ENCODE data around the gene ABHD14A. TPM values are rescaled to one million over a fixed set of nuclear protein-coding genes. Genes with fewer than 3 reads are reported as not detected.

ABHD14A gene
- total RNA-seq, 1 donor from 2014 or later: 11.8 TPM

DNA sequence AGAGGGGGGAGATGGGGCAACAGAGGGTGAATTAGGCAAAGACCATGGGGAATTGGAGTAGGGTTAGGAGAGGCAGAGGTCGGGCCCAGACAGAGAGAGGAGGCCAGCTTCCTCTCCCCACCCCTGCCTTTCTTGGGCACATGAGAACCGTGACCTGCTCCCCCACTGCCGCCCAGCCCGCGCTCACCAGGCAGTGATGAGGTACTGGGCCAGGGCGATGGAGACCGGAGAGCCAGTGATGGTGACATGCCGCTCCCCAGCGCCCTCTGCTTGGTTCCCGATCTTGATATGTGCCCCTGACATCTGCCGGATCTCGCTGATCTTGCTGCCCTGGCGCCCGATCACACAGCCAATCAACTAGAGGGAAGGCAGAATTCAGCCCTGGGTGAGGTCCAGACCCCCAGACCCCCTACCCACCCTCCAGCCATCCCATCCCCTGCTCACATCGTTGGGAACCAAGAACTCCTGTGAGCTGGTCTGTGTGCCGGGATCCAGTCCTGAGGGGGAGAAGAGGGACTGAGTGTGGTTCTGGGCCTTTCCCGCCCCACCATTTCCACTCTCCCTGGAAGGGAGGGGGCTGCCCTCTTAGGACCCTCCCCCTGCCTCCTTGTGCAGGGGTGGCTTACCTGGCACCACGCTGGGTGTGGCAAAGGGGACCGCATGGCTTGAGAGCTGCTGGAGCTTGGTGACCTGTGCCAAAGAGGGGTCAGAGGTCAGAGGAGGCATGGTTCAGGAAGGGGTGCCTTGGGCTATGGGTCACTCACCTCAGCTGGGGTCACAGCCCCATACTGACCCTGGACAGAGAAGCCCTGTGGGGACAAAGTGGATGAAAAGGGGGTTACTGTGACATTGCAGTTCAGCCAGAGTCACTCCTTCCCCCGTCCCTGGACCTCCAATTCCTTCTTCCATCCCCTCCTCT is 16.0 kb upstream of the ABHD14A start:
- H3K36me3 ChIP-seq (ENCODE audit: insufficient read depth, low read length): peaks cover 4% of the 10 kb centered on the region
- no peak for FAIRE-seq
- H3K9me3 Mint-ChIP-seq (ENCODE audit: unreplicated experiment): peaks cover 1% of the 10 kb centered on the region
- no peak for DNase-seq (ENCODE audit: low read depth)
- peaks cover 7% of the 10 kb centered on the region for H3K27me3 ChIP-seq (ENCODE audit: insufficient read depth, low read length)
- H3K9ac ChIP-seq (ENCODE audit: low read length): no peak overlapping the region
- H2AFZ ChIP-seq (ENCODE audit: low read depth, low read length): no peak overlapping the region
- peaks cover 30% of the 10 kb centered on the region for H3K36me3 Mint-ChIP-seq (ENCODE audit: low read depth, unreplicated experiment)
- peaks cover 10% of the 10 kb centered on the region for H3K79me2 ChIP-seq (ENCODE audit: insufficient read depth, low read length)
- H3K9me3 ChIP-seq (ENCODE audit: insufficient read depth, low read depth, low read length): no peaks in the 10 kb centered on the region
- H3K4me2 ChIP-seq (ENCODE audit: low read length): no peak overlapping the region
- no peaks in the 10 kb centered on the region for H3K4me1 Mint-ChIP-seq (ENCODE audit: low read depth, unreplicated experiment)
- H3K4me3 Mint-ChIP-seq (ENCODE audit: unreplicated experiment): no peak overlapping the region
- TF ChIP-seq, protein P1, sequence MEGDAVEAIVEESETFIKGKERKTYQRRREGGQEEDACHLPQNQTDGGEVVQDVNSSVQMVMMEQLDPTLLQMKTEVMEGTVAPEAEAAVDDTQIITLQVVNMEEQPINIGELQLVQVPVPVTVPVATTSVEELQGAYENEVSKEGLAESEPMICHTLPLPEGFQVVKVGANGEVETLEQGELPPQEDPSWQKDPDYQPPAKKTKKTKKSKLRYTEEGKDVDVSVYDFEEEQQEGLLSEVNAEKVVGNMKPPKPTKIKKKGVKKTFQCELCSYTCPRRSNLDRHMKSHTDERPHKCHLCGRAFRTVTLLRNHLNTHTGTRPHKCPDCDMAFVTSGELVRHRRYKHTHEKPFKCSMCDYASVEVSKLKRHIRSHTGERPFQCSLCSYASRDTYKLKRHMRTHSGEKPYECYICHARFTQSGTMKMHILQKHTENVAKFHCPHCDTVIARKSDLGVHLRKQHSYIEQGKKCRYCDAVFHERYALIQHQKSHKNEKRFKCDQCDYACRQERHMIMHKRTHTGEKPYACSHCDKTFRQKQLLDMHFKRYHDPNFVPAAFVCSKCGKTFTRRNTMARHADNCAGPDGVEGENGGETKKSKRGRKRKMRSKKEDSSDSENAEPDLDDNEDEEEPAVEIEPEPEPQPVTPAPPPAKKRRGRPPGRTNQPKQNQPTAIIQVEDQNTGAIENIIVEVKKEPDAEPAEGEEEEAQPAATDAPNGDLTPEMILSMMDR (IDR thresholded peaks at IDR 0.05; ENCODE audit: insufficient read depth, low read depth, low read length): no peak
- TF ChIP-seq EZH2 (IDR thresholded peaks at IDR 0.05; ENCODE audit: insufficient read depth, low read length): no peak
- H4K20me1 ChIP-seq (ENCODE audit: insufficient read depth, low read length): peaks cover 51% of the 10 kb centered on the region
- no peak overlapping the region for H3K4me3 ChIP-seq (ENCODE audit: insufficient read depth, low read depth, low read length)
- peaks cover 3% of the 10 kb centered on the region for H3K4me1 ChIP-seq (ENCODE audit: insufficient read depth, low read length)
- H3K27ac Mint-ChIP-seq (ENCODE audit: unreplicated experiment): no peak overlapping the region
- H3K27ac ChIP-seq (ENCODE audit: low read depth, low read length): no peak overlapping the region
- H3K27me3 Mint-ChIP-seq (ENCODE audit: low read depth, unreplicated experiment): peaks cover 15% of the 10 kb centered on the region

DNA sequence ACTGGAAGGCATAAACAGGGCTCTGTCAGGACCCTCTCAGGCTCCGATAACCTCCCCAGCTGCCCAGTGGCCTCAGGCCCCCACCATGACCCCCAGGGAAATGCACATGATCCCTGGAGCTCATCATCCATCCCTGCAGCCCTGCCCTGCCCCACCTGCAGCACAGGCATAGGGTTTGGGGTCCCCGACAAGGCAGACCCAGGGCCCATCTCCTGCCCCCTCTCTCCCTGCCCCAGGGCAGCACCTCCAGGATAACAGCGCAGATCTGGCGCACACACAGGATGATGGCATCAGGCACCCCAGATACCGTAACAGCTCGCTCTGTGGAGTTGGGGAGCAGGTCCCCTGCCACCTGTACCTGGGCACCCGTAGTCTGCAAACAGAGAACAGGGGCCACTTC is 15.2 kb upstream of the ABHD14A start:
- no peak overlapping the region for H3K4me3 ChIP-seq (ENCODE audit: insufficient read depth, low read depth, low read length)
- H3K9me3 ChIP-seq (ENCODE audit: insufficient read depth, low read depth, low read length): no peaks in the 10 kb centered on the region
- no peaks in the 10 kb centered on the region for H3K4me1 Mint-ChIP-seq (ENCODE audit: low read depth, unreplicated experiment)
- H4K20me1 ChIP-seq (ENCODE audit: insufficient read depth, low read length): peaks cover 58% of the 10 kb centered on the region
- no peak overlapping the region for H2AFZ ChIP-seq (ENCODE audit: low read depth, low read length)
- no peak overlapping the region for H3K4me2 ChIP-seq (ENCODE audit: low read length)
- H3K4me3 Mint-ChIP-seq (ENCODE audit: unreplicated experiment): no peak overlapping the region
- DNase-seq (ENCODE audit: low read depth) (no peak), FAIRE-seq (no peak)
- H3K27ac Mint-ChIP-seq (ENCODE audit: unreplicated experiment): no peak overlapping the region
- TF ChIP-seq, protein P1 (IDR thresholded peaks at IDR 0.05; ENCODE audit: insufficient read depth, low read depth, low read length): no peak
- no peak for TF ChIP-seq EZH2 (IDR thresholded peaks at IDR 0.05; ENCODE audit: insufficient read depth, low read length)
- peaks cover 6% of the 10 kb centered on the region for H3K27me3 ChIP-seq (ENCODE audit: insufficient read depth, low read length)
- no peak overlapping the region for H3K9ac ChIP-seq (ENCODE audit: low read length)
- H3K27me3 Mint-ChIP-seq (ENCODE audit: low read depth, unreplicated experiment): peaks cover 8% of the 10 kb centered on the region
- peaks cover 17% of the 10 kb centered on the region for H3K79me2 ChIP-seq (ENCODE audit: insufficient read depth, low read length)
- H3K36me3 ChIP-seq (ENCODE audit: insufficient read depth, low read length): peaks cover 4% of the 10 kb centered on the region
- H3K27ac ChIP-seq (ENCODE audit: low read depth, low read length): no peak overlapping the region
- peaks cover 28% of the 10 kb centered on the region for H3K36me3 Mint-ChIP-seq (ENCODE audit: low read depth, unreplicated experiment)
- H3K9me3 Mint-ChIP-seq (ENCODE audit: unreplicated experiment): no peaks in the 10 kb centered on the region
- H3K4me1 ChIP-seq (ENCODE audit: insufficient read depth, low read length): peaks cover 3% of the 10 kb centered on the region

DNA sequence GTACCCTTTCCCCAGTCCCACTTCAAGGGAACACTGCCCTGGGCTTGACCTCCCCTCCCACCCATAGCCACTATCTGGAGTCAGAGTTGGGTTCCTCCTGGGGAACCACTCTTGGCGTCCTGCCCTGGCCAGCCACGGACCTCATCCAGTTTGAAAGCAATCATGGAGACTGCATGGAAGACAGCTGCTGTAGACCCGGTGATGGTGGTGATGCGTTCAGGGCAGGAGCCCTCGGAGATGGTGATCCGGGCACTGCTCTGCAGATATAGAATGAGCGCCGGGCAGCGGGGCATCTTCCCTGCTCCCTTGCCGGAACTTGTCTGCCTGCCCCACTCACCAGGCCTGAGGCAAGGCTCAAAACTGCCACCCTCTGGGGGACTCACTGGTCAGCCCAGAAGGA is 14.5 kb upstream of the ABHD14A start:
- Histone ChIP-seq H4K20me1 (ENCODE audit: insufficient read depth, low read length) (peaks cover 62% of the 10 kb centered on the region), H2AFZ (ENCODE audit: low read depth, low read length) (no peak overlapping the region), H3K4me3 (ENCODE audit: insufficient read depth, low read depth, low read length) (no peak overlapping the region), H3K27me3 (ENCODE audit: insufficient read depth, low read length) (no peaks in the 10 kb centered on the region), H3K4me2 (ENCODE audit: low read length) (no peak overlapping the region), H3K27ac (ENCODE audit: low read depth, low read length) (no peak overlapping the region), H3K36me3 (ENCODE audit: insufficient read depth, low read length) (peaks cover 4% of the 10 kb centered on the region), H3K9me3 (ENCODE audit: insufficient read depth, low read depth, low read length) (no peaks in the 10 kb centered on the region), H3K79me2 (ENCODE audit: insufficient read depth, low read length) (peaks cover 23% of the 10 kb centered on the region), H3K4me1 (ENCODE audit: insufficient read depth, low read length) (peaks cover 3% of the 10 kb centered on the region), H3K9ac (ENCODE audit: low read length) (no peak overlapping the region)
- Mint-ChIP-seq H3K27me3 (ENCODE audit: low read depth, unreplicated experiment) (peaks cover 8% of the 10 kb centered on the region), H3K4me1 (ENCODE audit: low read depth, unreplicated experiment) (peaks cover 5% of the 10 kb centered on the region), H3K9me3 (ENCODE audit: unreplicated experiment) (peaks cover 3% of the 10 kb centered on the region), H3K4me3 (ENCODE audit: unreplicated experiment) (no peak overlapping the region), H3K36me3 (ENCODE audit: low read depth, unreplicated experiment) (peaks cover 31% of the 10 kb centered on the region), H3K27ac (ENCODE audit: unreplicated experiment) (no peak overlapping the region)
- DNase-seq (ENCODE audit: low read depth) (no peak), FAIRE-seq (no peak)
- TF ChIP-seq EZH2 (IDR thresholded peaks at IDR 0.05; ENCODE audit: insufficient read depth, low read length): no peak
- TF ChIP-seq, protein P1 (IDR thresholded peaks at IDR 0.05; ENCODE audit: insufficient read depth, low read depth, low read length): no peak

Measured in astrocyte (in vitro differentiated cells and primary cell).